Femur (tissue), 1 donor: Measurements from ENCODE around the gene CTIF.

Experiments used
- DNase-seq: peaks from one replicate; pipeline ENCODE4 v3.0.0-alpha.2; 2017

Gene CTIF

GRCh38 chr18:48778344-48779011, 239.6 kb downstream of the CTIF start:
- DNase-seq: peak; percentile 21

DNA sequence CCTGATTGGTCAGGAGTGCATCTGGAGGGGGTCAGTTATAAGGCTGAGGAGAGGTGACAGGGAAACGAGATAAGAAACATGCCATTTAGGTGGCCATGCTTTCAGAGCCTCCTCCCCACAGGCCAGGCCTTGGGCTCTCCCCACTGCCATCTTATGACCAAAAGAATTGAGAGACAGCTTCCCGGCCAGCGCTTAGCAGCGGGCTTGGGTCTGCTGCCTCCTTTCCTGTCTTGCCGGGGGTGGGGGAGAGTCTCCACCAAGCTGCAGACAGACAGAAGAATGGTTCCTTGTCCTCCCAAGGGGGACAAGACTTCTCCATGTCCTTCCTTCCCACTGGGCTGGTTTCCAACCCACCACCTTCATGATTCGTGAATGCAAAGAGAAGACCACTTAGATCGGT, 240.6 kb downstream of the CTIF start:
- DNase-seq: no peak

- DNase-seq: no peak
These were observed 241.5 kb downstream of the CTIF start for GRCh38 chr18:48780201-48780912.

GRCh38 chr18:48780913-48781162, 242.0 kb downstream of the CTIF start:
- no peak for DNase-seq

- DNase-seq: peak; percentile 86
These were observed 242.5 kb downstream of the CTIF start for GRCh38 chr18:48781163-48781987.

DNA sequence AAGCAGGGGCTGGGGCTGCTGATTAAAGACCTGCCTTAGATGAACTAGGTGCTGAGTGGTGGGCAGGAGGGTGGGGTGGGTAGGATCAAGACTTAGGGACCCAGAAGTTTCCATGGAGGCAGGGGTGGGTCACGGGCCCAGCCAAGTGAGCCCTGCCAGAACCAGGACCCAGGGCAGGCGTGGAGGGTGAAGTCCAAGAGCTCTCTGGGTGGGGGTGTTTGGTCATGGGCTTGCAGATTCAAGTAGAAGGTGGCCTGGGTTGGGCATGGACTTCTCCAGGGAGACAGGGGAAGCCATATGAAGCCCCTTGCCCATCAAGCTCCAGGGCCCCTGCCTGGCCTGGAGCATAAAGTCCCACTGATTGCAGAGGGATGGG, 243.1 kb downstream of the CTIF start:
- DNase-seq: no peak

GRCh38 chr18:48782381-48782861, 243.6 kb downstream of the CTIF start:
- peak; percentile 76 for DNase-seq

- DNase-seq: no peak
These were observed 245.0 kb downstream of the CTIF start for GRCh38 chr18:48783616-48784520.

DNA sequence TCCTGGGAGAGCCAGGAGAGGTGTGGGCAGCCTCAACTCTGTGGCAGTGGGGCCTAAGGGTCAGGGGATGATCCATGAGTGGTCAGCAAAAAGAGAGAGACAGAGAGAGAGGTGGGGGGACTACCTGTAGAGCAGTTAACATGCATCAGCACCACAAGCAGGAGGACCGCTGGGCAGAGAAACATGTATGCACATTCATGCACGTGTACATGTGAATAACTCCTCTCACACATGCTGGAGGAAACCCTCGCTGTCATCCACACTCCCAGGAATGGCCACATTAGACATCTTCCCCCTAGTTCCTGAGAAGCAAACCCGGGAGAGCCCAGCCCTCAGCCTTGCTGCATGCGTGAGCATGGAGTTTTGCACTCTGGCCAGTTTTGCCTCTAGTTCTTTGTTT, 245.8 kb downstream of the CTIF start:
- DNase-seq: no peak

DNA sequence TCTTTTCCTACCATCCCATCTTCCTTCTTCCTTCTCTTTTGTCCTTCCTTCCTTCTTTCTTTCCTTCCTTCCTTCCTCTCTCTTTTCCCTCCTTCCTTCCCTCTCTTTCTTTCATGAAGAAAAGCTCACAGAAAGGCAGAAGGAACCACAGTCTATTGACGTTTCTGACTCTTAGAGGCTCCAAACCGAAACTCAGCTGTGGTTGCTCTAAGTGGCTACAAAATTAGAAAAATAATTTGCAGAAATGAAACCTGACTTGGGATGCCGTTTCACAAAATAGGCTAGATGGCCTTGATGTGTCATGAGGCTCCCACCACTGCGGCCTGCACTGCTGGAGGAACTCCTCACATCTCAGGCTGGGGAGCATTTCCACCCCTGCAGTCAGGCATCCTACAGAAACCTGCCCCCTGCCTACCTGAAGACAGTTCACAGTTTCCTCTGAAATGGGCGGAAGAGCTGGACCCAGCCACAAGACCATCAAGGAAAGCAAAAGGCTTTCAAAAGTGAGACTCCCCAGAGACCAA, 246.3 kb downstream of the CTIF start:
- DNase-seq: no peak

GRCh38 chr18:48785736-48786454, 247.1 kb downstream of the CTIF start:
- peak; percentile 16 for DNase-seq

- peak; percentile 44 for DNase-seq
These were observed 247.8 kb downstream of the CTIF start for GRCh38 chr18:48786455-48787202.

DNA sequence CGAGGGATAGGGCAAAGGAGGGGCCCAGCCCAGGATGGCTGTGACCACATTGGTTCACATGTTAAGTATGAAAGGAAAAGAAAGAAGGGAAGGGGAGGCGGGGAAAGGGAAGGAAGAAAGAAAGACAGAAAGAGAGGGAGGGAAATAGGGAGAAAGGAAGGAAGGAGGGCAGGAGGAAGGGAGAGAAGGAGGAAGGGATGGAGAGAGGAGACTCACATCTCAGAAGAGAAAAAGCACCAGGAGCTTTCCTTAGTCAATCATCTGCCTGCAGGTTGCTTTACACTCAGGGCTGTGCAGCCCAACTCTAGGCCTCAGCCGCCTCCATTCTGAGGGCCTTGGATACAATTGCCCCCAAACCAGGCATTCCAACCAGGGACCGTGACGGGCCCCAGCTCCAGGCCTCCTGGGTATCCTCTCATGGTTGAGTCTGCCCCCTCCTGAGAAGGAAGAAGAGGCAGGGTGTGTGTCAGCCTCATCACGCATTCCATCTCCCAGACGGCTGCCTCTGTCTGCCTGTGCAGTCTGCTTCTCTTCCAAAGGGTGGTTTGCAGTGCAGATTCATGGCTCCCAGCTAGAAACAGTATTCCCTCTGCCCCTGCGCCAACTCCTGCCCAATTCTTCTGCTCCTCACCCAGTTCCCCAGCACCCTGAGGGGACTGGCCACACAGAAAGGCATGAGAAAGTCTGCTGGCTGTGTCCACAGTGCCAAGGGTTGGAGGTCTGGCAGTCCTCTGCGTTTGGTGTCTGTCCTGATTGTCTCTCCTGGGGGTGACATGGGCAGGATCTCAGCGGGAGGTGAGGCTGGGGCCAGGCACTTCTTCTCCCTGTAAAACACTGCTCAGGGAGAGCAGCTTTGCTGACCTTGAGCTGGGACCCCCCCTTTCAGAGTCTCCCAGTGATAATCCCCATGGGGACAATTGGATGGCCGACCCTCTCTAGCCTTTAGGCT, 248.6 kb downstream of the CTIF start:
- DNase-seq: peak; percentile 21

- DNase-seq: peak; percentile 8
These were observed 249.5 kb downstream of the CTIF start for GRCh38 chr18:48788373-48788772.

DNA sequence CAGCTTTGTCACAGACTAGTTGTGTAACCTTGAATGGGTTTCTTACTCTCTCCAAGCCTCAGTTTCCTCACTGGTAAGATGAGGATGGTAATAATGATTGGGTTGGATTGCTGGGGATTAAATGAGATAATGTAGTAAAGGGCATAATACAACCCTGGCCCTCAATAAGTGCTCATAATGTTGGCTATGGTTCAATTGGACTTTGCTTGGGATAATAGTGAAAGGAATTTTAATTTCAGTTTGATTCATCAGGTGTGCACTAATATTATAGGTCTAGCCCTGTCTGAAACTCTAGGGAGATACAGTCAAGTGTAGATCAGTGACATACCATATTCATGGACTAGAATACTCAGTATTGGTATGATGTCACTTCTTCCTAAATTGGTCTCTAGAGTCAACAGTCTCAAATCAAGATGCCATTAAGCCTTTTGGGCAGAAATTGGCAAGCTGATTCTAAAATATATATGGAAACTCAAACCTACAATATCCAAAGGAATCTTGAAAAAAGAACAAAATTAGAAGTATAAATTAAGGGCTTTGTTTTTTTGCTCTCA, 250.5 kb downstream of the CTIF start:
- no peak for DNase-seq

- DNase-seq: peak; percentile 73
These were observed 251.5 kb downstream of the CTIF start for GRCh38 chr18:48790226-48790863.

DNA sequence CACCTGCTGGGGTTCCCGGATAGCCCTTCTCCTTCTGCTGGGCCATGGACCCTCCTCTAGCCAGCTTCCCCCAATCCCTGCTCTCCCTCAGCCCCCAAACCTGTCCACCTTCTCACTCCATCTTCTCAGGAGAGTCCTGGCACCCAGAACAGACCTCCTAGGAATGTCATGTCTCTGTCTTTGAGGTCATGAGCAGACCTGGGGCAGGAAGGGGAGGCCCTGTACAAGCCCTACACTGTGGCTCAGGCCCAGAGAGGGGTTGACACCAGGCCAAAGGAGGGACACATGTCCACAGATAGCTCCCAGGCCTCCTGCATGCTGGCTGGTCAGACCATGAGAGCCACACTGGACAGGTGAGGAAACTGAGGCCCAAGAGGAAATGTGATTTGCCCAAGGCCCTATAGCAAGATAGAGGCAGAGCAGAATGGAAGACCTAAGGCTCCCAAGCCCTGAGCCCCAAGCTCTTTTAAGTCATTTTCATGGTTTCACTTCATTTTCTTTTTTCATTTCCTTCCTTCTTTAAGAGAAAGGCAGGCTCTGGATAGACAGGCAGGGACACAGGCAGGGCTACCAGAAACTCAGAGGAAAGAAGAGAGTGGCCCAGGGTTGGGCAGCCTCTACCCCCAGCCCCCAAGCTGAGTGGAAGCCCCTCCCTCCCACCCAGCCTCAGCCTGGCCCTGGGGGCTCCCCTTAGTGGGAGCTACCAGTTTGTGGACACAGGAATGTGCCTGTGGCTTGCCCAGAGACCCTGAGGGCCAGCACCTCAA, 252.2 kb downstream of the CTIF start:
- DNase-seq: peak; percentile 20

DNA sequence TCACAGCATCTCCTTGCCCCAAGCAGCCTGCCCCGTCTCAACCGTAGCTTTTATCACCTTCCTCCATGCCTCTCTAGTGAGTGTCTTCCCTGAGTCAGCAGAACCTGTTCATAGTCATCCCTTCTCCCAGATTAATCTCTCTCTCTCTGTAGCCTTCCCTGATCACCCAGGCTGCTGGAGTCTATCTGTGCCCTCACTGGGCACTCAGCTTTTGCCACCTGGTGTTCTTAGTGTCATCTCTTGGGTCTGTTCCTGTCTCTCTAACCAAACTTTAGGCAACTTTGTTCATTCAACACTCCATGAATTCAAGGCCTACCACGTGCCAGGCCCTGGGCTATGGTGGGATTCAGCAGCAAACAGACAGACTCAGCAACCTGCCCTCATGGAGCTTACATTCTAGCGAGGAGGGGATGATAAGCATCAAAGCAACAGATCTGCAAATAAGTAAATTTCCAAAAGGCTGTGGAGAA, 252.8 kb downstream of the CTIF start:
- DNase-seq: no peak
